ENCODE results near the gene ARID4B.
A peak's percentile ranks its signal among the peaks of the same experiment; 100 is the strongest.
"Not testable (repeated sequence)": the region's sequence is repeated elsewhere in the genome, so short reads cannot be mapped to it uniquely, and the experiment has no call there.

ARID4B gene

GRCh38 chr1:235329139-235329902, 1.3 kb upstream of the ARID4B start:
- DNase-seq = peak; percentile 64

- DNase-seq = peak; percentile 99
Measured at GRCh38 chr1:235328271-235329138, 526 bp upstream of the ARID4B start, which contains the start of gene GGPS1. GGPS1 (plus strand) TSS chr1:235328570; CDS start chr1:235335265, 6,695 bp downstream.

- peak; percentile 72 for DNase-seq
Measured at GRCh38 chr1:235326719-235327558, 1.0 kb downstream of the ARID4B start.

GRCh38 chr1:235325854-235326253, 2.1 kb downstream of the ARID4B start:
- no peak for DNase-seq

- no peak for DNase-seq
Measured at GRCh38 chr1:235325139-235325538, 2.8 kb downstream of the ARID4B start.

- DNase-seq = no peak
Measured at GRCh38 chr1:235324296-235324695, 3.7 kb downstream of the ARID4B start.

GRCh38 chr1:235320521-235321179, 7.3 kb downstream of the ARID4B start:
- DNase-seq = no peak

- DNase-seq = no peak
Measured at GRCh38 chr1:235319255-235319654, 8.7 kb downstream of the ARID4B start.

GRCh38 chr1:235317168-235317567, 10.8 kb downstream of the ARID4B start:
- DNase-seq = no peak

GRCh38 chr1:235315735-235316134, 12.2 kb downstream of the ARID4B start:
- no peak for DNase-seq

- DNase-seq = no peak
Measured at GRCh38 chr1:235315173-235315572, 12.8 kb downstream of the ARID4B start.

- no peak for DNase-seq
Measured at GRCh38 chr1:235313931-235314678, 13.9 kb downstream of the ARID4B start.

GRCh38 chr1:235313262-235313661, 14.7 kb downstream of the ARID4B start:
- DNase-seq = no peak

GRCh38 chr1:235309206-235309605, 18.8 kb downstream of the ARID4B start:
- not testable (repeated sequence) for DNase-seq

- DNase-seq = no peak
Measured at GRCh38 chr1:235307158-235308124, 20.5 kb downstream of the ARID4B start.

GRCh38 chr1:235304549-235305451, 23.2 kb downstream of the ARID4B start:
- no peak for DNase-seq

GRCh38 chr1:235302143-235302542, 25.8 kb downstream of the ARID4B start:
- DNase-seq = no peak

- DNase-seq = no peak
Measured at GRCh38 chr1:235299169-235299858, 28.7 kb downstream of the ARID4B start.

GRCh38 chr1:235298758-235299157, 29.2 kb downstream of the ARID4B start:
- no peak for DNase-seq
